ENCODE data around the gene ZRANB1.

The ZRANB1 gene

DNA sequence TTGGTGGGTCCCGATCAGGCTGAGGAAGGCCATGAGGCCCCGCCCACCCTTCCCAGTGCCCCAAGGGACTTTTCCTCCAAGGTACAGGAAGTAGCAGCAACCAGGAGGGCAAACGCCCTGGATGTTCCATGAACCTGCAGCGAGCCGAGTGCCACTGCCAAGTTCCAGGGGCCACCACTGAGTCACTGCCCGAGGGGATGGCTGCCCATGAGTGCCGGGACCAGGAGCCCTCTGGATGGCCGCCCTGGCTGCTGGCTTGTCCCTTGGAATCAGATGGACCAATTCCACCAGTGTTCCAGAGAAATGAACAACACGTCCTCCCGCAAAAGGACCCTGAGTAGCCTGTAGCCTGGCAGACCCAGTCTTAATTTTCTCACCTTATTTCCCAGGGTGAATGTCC lies 74.2 kb downstream of the ZRANB1 start:
- Histone ChIP-seq H3K9ac (ENCODE audit: low read depth in 1 of 2, low read length in 2 of 2) (no peak overlapping the region), H3K36me3 (ENCODE audit: control insufficient read depth in 1 of 2, insufficient read depth in 2 of 2, low read length in 2 of 2) (peaks cover 0 to 28% of the 10 kb centered on the region in 2 donors), H3K4me1 (ENCODE audit: control insufficient read depth in 1 of 2, insufficient read depth in 2 of 2, low read length in 2 of 2) (peaks cover 28 to 33% of the 10 kb centered on the region in 2 donors), H3K9me3 (ENCODE audit: control insufficient read depth in 1 of 2, low read length in 2 of 2) (no peaks in the 10 kb centered on the region), H3K27ac (ENCODE audit: low read depth, low read length) (no peak overlapping the region), H3K4me3 (ENCODE audit: low read depth in 1 of 2, low read length in 2 of 2) (no peak overlapping the region), H3K27me3 (ENCODE audit: control insufficient read depth in 1 of 2, insufficient read depth in 2 of 2, low read length in 2 of 2) (no peaks in the 10 kb centered on the region)

DNA sequence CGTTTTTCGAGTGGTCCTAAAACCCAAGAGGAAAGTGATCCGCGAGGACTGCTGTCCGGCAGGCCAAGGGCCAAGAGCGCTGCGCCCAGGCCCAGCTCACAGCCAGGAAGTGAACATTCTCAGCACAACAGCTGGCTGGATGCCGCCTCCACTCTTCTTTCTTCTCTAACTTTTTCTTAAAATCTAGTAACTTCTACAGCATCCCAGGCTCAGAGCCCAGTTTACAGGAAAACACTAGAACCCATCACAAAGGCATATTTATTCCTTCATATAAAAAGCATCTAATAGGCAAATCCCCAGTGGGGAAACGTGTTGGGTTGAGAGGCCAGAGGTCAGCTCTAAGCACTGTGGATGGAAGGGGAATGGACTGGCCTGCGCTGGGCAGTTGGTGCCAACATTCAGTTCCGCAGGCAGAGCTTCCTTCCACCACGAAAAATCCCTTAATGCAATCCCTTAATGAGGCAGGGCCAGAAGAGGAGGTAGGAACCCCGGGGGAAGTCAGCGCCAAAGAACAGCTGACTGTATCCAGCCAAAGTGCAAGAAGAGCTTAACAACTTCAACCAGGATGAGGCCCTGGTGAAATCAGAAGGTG lies 74.8 kb downstream of the ZRANB1 start:
- H3K4me1 ChIP-seq (ENCODE audit: control insufficient read depth in 1 of 2, insufficient read depth in 2 of 2, low read length in 2 of 2): peaks cover 28 to 33% of the 10 kb centered on the region in 2 donors
- H3K9ac ChIP-seq (ENCODE audit: low read depth in 1 of 2, low read length in 2 of 2): no peak overlapping the region
- H3K27ac ChIP-seq (ENCODE audit: low read depth, low read length): no peak overlapping the region

DNA sequence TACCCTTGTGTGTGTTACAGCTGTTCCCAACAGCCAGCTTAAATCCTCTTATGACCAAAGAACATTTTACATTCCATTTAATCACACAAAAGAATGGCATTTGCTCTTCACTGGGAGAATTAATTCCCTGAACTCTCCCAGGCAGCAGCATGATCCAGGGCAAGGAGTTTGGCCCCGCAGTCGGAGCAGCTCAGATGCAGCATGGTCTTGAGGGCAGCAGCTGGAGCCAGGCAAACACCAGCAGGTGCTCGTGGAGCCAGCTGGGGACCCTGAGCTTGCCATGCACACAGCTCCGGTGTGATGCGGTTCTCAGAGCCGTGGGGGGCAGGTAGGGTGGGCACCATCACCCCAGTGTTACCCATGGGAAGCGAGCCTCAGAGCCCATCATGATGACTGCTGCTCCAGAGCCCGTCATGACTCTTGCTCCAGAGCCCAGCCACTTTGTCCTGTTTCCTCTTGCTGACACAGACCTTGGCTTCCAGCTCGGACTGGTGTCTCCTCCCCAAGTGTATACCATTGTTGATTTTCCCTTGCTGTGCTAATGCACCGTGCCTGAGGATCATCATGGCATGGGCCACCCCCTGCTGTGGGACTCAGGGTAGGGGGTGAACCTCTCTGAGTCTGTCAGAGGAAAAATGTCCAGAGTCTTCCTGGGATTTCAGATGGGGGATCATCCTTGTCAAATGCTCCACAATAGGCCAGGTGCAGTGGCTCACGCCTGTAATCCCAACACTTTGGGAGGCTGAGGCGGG lies 75.8 kb downstream of the ZRANB1 start:
- Histone ChIP-seq H3K9ac (ENCODE audit: low read depth in 1 of 2, low read length in 2 of 2) (no peak overlapping the region), H3K36me3 (ENCODE audit: control insufficient read depth in 1 of 2, insufficient read depth in 2 of 2, low read length in 2 of 2) (peaks cover 0 to 25% of the 10 kb centered on the region in 2 donors), H3K27me3 (ENCODE audit: control insufficient read depth in 1 of 2, insufficient read depth in 2 of 2, low read length in 2 of 2) (no peaks in the 10 kb centered on the region), H3K4me1 (ENCODE audit: control insufficient read depth in 1 of 2, insufficient read depth in 2 of 2, low read length in 2 of 2) (peaks cover 29 to 34% of the 10 kb centered on the region in 2 donors), H3K27ac (ENCODE audit: low read depth, low read length) (no peak overlapping the region), H3K4me3 (ENCODE audit: low read depth in 1 of 2, low read length in 2 of 2) (no peak overlapping the region), H3K9me3 (ENCODE audit: control insufficient read depth in 1 of 2, low read length in 2 of 2) (no peaks in the 10 kb centered on the region)

More for the DNA sequence above, 74.8 kb downstream of the ZRANB1 start:
- Histone ChIP-seq H3K4me3 (ENCODE audit: low read depth in 1 of 2, low read length in 2 of 2) (no peak overlapping the region), H3K36me3 (ENCODE audit: control insufficient read depth in 1 of 2, insufficient read depth in 2 of 2, low read length in 2 of 2) (peaks cover 0 to 31% of the 10 kb centered on the region in 2 donors), H3K9me3 (ENCODE audit: control insufficient read depth in 1 of 2, low read length in 2 of 2) (no peaks in the 10 kb centered on the region), H3K27me3 (ENCODE audit: control insufficient read depth in 1 of 2, insufficient read depth in 2 of 2, low read length in 2 of 2) (no peaks in the 10 kb centered on the region)

DNA sequence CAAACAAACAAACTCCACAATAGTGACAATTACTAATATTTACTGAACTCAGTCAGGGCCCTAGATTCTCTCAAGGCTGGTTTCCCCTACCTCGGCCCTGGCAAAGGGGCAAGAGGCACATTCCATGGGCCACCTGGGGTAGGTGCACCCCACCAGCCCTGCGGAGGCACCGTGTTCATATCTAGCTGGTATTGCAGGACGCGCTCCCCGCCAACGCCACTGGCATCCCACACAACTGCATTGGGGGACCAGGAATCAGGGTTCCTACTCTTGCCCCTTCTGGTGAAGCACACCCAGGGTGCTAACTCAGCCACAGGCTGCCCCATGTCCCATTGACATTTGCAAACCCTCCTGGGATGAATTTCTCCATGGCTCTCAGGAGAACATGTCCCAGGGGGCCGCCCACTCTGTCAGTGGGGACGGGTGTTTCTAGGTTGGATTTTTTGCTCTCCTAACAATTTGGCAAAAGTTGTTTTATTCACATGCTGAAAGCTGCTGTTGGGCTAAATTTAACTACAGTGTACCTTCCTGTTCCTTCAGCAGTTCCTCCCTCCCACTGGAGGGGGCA lies 76.7 kb downstream of the ZRANB1 start:
- Histone ChIP-seq H3K9ac (ENCODE audit: low read depth in 1 of 2, low read length in 2 of 2) (no peak overlapping the region), H3K9me3 (ENCODE audit: control insufficient read depth in 1 of 2, low read length in 2 of 2) (no peaks in the 10 kb centered on the region), H3K4me1 (ENCODE audit: control insufficient read depth in 1 of 2, insufficient read depth in 2 of 2, low read length in 2 of 2) (peaks cover 34% of the 10 kb centered on the region in 2 donors), H3K36me3 (ENCODE audit: control insufficient read depth in 1 of 2, insufficient read depth in 2 of 2, low read length in 2 of 2) (peaks cover 3 to 30% of the 10 kb centered on the region in 2 donors), H3K27ac (ENCODE audit: low read depth, low read length) (no peak overlapping the region), H3K4me3 (ENCODE audit: low read depth in 1 of 2, low read length in 2 of 2) (no peak overlapping the region), H3K27me3 (ENCODE audit: control insufficient read depth in 1 of 2, insufficient read depth in 2 of 2, low read length in 2 of 2) (no peaks in the 10 kb centered on the region)

DNA sequence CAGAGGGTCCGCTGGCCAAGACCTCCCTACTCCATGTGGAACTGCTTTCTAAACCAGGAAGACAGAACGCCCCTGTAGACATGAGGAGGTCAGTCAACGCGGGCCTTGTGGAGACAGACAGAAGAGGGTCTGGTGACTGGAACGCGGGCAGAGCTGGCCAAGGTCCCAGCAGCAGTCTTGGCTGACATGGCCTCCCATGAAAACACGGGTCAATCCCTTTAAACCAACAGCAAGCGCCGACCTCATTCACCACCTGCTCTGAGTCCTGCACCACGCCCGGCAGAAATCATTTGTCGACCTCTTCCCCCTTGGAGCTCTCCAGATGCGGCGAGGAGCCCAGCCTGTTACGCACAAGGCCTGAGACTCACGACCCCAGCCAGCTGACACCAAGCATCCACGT lies 78.5 kb downstream of the ZRANB1 start:
- peaks cover 3 to 32% of the 10 kb centered on the region in 2 donors for H3K36me3 ChIP-seq (ENCODE audit: control insufficient read depth in 1 of 2, insufficient read depth in 2 of 2, low read length in 2 of 2)
- H3K4me3 ChIP-seq (ENCODE audit: low read depth in 1 of 2, low read length in 2 of 2): no peak overlapping the region
- H3K27me3 ChIP-seq (ENCODE audit: control insufficient read depth in 1 of 2, insufficient read depth in 2 of 2, low read length in 2 of 2): no peaks in the 10 kb centered on the region
- peaks cover 35 to 40% of the 10 kb centered on the region in 2 donors for H3K4me1 ChIP-seq (ENCODE audit: control insufficient read depth in 1 of 2, insufficient read depth in 2 of 2, low read length in 2 of 2)
- no peak overlapping the region for H3K27ac ChIP-seq (ENCODE audit: low read depth, low read length)
- no peaks in the 10 kb centered on the region for H3K9me3 ChIP-seq (ENCODE audit: control insufficient read depth in 1 of 2, low read length in 2 of 2)
- H3K9ac ChIP-seq (ENCODE audit: low read depth in 1 of 2, low read length in 2 of 2): no peak overlapping the region

DNA sequence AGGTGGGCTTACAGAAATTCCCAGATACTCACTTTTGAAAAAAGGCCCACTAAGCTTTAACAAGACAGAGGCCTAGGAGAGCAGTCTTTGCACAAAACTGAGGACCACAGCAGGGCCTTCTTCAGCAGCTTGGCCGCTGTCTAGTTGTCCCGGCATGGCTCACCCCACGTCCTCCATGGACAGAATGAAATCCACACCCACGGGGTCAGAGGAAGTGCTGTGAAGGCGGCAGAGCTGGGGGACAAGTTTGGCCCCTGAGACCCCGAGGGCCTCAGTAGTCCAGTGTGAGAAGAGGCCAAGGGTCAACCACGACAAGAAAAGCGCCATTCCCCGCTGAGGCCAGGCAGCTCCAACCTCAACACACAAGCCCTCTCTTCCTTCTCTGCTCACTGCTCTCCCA lies 78.9 kb downstream of the ZRANB1 start:
- Histone ChIP-seq H3K27ac (ENCODE audit: low read depth, low read length) (no peak overlapping the region), H3K36me3 (ENCODE audit: control insufficient read depth in 1 of 2, insufficient read depth in 2 of 2, low read length in 2 of 2) (peaks cover 3 to 30% of the 10 kb centered on the region in 2 donors), H3K9ac (ENCODE audit: low read depth in 1 of 2, low read length in 2 of 2) (no peak overlapping the region), H3K4me3 (ENCODE audit: low read depth in 1 of 2, low read length in 2 of 2) (no peak overlapping the region), H3K27me3 (ENCODE audit: control insufficient read depth in 1 of 2, insufficient read depth in 2 of 2, low read length in 2 of 2) (no peaks in the 10 kb centered on the region), H3K4me1 (ENCODE audit: control insufficient read depth in 1 of 2, insufficient read depth in 2 of 2, low read length in 2 of 2) (peaks cover 37% of the 10 kb centered on the region in 2 donors), H3K9me3 (ENCODE audit: control insufficient read depth in 1 of 2, low read length in 2 of 2) (no peaks in the 10 kb centered on the region)

DNA sequence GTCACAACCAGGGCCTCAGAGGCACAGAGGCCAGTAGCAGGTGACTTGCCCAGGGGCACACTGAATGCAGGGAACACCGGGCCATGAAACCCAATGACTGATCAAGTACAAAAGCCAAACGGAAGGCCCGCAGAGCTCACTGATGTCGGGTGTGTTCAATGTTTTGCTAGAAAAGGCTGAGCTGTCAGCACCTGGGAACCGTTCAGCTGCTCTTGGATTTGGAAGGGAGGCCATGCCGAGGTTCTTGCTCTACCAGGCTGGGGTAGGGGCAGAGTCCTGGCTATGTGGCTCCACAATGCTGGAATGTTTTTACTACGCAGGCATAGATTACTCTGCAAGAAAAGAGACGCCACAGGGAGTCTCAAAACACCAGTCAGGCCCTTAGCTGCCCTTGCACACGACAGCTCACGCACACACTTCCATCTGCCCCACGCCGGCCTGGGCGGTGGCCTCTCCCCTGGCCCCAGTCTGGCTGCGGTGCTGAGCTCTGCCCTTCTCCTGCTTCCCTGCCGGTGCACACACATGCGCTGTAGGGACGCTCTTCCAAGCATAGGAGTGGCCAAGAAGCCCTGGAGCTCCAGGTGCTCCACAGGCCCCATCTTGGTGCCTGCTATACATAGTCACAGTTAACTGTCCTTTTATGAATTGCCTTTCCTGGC lies 79.9 kb downstream of the ZRANB1 start:
- Histone ChIP-seq H3K9ac (ENCODE audit: low read depth in 1 of 2, low read length in 2 of 2) (no peak overlapping the region), H3K36me3 (ENCODE audit: control insufficient read depth in 1 of 2, insufficient read depth in 2 of 2, low read length in 2 of 2) (peaks cover 3 to 31% of the 10 kb centered on the region in 2 donors), H3K9me3 (ENCODE audit: control insufficient read depth in 1 of 2, low read length in 2 of 2) (no peaks in the 10 kb centered on the region), H3K4me3 (ENCODE audit: low read depth in 1 of 2, low read length in 2 of 2) (no peak overlapping the region), H3K27me3 (ENCODE audit: control insufficient read depth in 1 of 2, insufficient read depth in 2 of 2, low read length in 2 of 2) (no peaks in the 10 kb centered on the region), H3K4me1 (ENCODE audit: control insufficient read depth in 1 of 2, insufficient read depth in 2 of 2, low read length in 2 of 2) (peaks cover 32 to 34% of the 10 kb centered on the region in 2 donors), H3K27ac (ENCODE audit: low read depth, low read length) (no peak overlapping the region)

DNA sequence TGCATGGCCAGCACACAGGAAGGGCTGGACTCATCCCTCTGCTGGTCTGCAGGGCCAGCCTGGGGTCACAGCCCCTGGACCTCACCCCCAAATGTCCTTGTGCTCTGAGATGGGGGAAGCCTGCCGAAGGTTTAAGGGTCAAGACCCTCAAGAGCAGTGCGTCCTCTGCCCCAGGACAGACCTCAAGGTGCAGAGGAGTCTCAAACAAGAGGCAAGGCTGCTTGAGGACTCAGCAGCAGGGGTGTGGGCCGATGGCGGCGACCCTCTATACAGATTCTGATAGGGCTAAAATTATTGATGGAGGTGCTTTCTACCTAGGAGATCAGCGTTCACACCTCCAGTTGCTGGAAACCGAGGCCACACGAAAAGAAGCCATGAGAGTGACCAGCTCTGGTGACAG lies 80.7 kb downstream of the ZRANB1 start:
- Histone ChIP-seq H3K36me3 (ENCODE audit: control insufficient read depth in 1 of 2, insufficient read depth in 2 of 2, low read length in 2 of 2) (peaks cover 3 to 33% of the 10 kb centered on the region in 2 donors), H3K27ac (ENCODE audit: low read depth, low read length) (no peak overlapping the region), H3K27me3 (ENCODE audit: control insufficient read depth in 1 of 2, insufficient read depth in 2 of 2, low read length in 2 of 2) (no peaks in the 10 kb centered on the region), H3K9ac (ENCODE audit: low read depth in 1 of 2, low read length in 2 of 2) (no peak overlapping the region), H3K4me1 (ENCODE audit: control insufficient read depth in 1 of 2, insufficient read depth in 2 of 2, low read length in 2 of 2) (peaks cover 28 to 32% of the 10 kb centered on the region in 2 donors), H3K9me3 (ENCODE audit: control insufficient read depth in 1 of 2, low read length in 2 of 2) (no peaks in the 10 kb centered on the region), H3K4me3 (ENCODE audit: low read depth in 1 of 2, low read length in 2 of 2) (peak overlapping the region in 1 of 2 donors; percentile 26)

DNA sequence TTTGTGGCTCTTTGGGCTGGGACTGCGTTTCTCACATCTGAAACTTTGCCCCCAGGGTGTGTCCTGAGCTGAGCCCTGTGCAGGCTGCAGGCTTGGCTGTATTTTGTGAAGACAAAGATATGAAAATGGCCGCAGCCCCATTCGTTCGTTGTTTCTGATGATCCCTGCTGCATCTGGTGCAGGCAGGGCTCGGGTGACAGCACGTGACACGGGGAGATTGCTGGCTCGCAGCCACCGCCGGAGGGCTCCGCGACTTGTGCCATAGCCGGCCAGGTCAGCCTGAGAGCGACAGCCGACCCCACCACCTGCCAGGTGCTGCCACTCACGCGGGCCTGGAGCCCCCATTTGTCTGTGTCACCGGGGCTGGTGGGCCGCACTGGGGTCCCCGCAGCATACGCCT lies 81.3 kb downstream of the ZRANB1 start:
- Histone ChIP-seq H3K9me3 (ENCODE audit: control insufficient read depth in 1 of 2, low read length in 2 of 2) (no peaks in the 10 kb centered on the region), H3K4me3 (ENCODE audit: low read depth in 1 of 2, low read length in 2 of 2) (peak overlapping the region in 1 of 2 donors; percentile 26), H3K27ac (ENCODE audit: low read depth, low read length) (no peak overlapping the region), H3K9ac (ENCODE audit: low read depth in 1 of 2, low read length in 2 of 2) (no peak overlapping the region), H3K4me1 (ENCODE audit: control insufficient read depth in 1 of 2, insufficient read depth in 2 of 2, low read length in 2 of 2) (peaks cover 28 to 32% of the 10 kb centered on the region in 2 donors), H3K27me3 (ENCODE audit: control insufficient read depth in 1 of 2, insufficient read depth in 2 of 2, low read length in 2 of 2) (no peaks in the 10 kb centered on the region), H3K36me3 (ENCODE audit: control insufficient read depth in 1 of 2, insufficient read depth in 2 of 2, low read length in 2 of 2) (peaks cover 3 to 33% of the 10 kb centered on the region in 2 donors)

Measured in duodenal mucosa (tissue), 2 donors.